Measurements from ENCODE around the gene TMCC3. TPM values are rescaled to one million over a fixed set of nuclear protein-coding genes. Genes with fewer than 3 reads are reported as not detected.

Gene TMCC3
- total RNA-seq, 1 donor from 2014 or later: 24.2 TPM

DNA sequence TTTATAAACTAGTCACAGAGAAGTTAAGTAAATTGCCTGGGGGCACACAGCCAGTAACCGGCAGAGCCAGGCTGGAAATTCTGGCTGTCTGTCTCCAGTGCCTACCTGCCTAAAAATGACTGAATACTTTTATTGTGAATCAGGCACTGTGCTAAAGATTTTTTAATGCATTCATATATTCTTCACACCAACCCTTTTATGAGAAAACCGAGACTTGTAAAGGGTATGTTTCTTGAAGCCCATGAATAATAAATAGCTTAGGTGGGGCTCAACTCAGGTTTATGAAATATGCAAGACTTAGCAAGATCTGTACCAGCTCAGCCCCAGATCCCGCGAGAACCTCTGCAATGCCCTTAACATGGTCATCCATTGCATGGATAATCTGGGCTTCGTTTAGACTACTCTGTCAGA is 60.8 kb downstream of the TMCC3 start:
- Mint-ChIP-seq H3K9me3 (no peaks in the 10 kb centered on the region), H3K36me3 (ENCODE audit: low read depth) (peaks cover 15% of the 10 kb centered on the region), H3K4me3 (no peak overlapping the region), H3K27ac (no peak overlapping the region), H3K27me3 (no peaks in the 10 kb centered on the region), H3K4me1 (peaks cover 19% of the 10 kb centered on the region)
- CTCF ChIA-PET: no interaction called here
- intact Hi-C loops (cut with micrococcal nuclease): no loop called here
- no peak for TF ChIP-seq CTCF (IDR thresholded peaks at IDR 0.05)
- ATAC-seq (ENCODE audit: low read depth): no peak
- no peak for DNase-seq
- POLR2A ChIA-PET: no interaction called here

GRCh38 chr12:94588346-94588745 is 62.0 kb downstream of the TMCC3 start:
- CTCF ChIA-PET: no interaction called here
- no peak for TF ChIP-seq CTCF (IDR thresholded peaks at IDR 0.05)
- Mint-ChIP-seq H3K4me1 (peaks cover 8% of the 10 kb centered on the region), H3K9me3 (no peaks in the 10 kb centered on the region), H3K4me3 (no peak overlapping the region), H3K27ac (no peak overlapping the region), H3K36me3 (ENCODE audit: low read depth) (peaks cover 15% of the 10 kb centered on the region), H3K27me3 (no peaks in the 10 kb centered on the region)
- DNase-seq (no peak), ATAC-seq (ENCODE audit: low read depth) (no peak)
- intact Hi-C loops (cut with micrococcal nuclease): no loop called here
- POLR2A ChIA-PET: no interaction called here

DNA sequence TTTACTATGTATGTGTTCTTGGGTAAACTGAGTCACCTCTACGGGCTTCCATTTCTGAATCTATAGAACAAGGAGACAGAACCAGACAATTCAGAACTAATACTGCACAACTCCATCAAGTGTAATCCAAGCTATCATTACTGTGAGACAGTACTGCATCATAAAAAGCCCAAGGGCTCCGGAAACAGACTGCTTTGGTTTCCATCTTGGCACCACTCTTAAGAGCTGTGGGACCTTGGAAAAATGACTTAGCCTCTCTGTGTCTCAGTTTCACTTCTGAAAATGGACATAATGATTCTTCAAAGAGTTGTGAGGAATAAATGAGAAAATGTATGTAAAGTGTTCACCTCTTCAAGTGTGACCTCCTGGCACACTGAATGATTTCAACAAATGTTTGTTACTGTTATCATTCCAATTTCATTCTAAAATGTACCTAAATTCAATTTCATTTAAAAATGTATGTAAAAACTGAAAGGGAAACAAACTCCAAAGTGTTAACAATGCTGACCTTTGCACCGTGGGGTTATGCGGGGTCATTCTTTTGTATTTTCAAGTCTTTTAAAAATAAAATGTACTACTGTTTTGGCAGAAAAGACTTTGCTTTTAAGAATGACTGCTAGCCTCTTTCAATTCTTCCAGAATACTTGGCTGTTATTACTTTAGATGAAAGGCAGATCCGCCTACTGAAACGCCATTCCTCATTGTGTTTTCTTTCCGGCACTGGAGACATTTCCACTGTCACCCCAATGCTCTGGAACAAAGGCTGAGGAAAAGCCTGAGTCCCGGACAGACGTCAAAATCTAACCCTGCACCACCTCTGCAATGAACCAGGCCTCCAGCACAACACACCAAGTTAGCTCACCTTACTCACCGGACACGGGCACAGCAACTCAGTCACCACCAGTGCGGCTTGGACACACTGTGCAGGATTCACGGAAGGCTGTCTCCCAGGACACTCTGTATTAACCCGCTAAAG is 62.8 kb downstream of the TMCC3 start:
- Mint-ChIP-seq H3K4me1 (peaks cover 4% of the 10 kb centered on the region), H3K36me3 (ENCODE audit: low read depth) (peaks cover 17% of the 10 kb centered on the region), H3K27me3 (no peaks in the 10 kb centered on the region), H3K27ac (no peak overlapping the region), H3K9me3 (no peaks in the 10 kb centered on the region), H3K4me3 (no peak overlapping the region)
- TF ChIP-seq CTCF (IDR thresholded peaks at IDR 0.05): no peak
- ATAC-seq (ENCODE audit: low read depth) (no peak), DNase-seq (no peak)
- intact Hi-C loops (cut with micrococcal nuclease): no loop called here
- ChIA-PET CTCF (no interaction called here), POLR2A (no interaction called here)

DNA sequence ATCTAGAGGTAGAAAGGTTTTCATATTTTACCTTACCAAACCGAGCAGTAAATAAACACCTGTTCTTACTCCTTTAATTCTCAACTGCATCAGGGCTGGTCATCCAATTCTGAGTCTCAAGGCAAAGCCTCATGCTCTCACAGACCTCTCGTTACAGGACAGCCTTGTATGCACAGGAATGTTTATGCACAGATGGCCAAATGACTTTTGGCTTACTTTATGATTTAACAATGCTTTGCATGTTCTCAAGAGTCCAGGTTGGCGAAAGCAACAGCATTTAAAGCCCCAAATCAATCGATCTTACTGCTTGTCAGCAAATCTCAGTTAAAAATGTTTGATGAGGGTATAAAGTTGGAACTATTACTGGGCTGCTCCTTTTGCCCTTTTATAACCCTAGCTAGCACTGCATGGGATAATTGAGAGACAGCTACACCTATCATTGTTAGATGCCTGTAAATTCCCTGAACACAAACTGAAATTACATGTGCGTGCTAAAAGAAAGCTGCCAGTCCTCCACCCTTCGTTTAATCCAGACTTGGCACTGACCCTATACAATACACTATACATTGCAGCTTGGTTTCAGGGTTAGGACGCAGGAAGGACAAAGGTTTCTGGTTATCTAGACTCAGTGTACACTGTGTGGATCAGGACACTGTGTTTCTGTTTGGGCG is 63.6 kb downstream of the TMCC3 start:
- H3K27ac Mint-ChIP-seq: no peak overlapping the region
- TF ChIP-seq CTCF (IDR thresholded peaks at IDR 0.05): no peak
- ChIA-PET CTCF (no interaction called here), POLR2A (no interaction called here)
- peaks cover 4% of the 10 kb centered on the region for H3K4me1 Mint-ChIP-seq
- intact Hi-C loops (cut with micrococcal nuclease): no loop called here
- H3K36me3 Mint-ChIP-seq (ENCODE audit: low read depth): peaks cover 26% of the 10 kb centered on the region
- no peak for ATAC-seq (ENCODE audit: low read depth)
- H3K4me3 Mint-ChIP-seq: no peak overlapping the region
- no peak for DNase-seq
- H3K9me3 Mint-ChIP-seq: no peaks in the 10 kb centered on the region
- no peaks in the 10 kb centered on the region for H3K27me3 Mint-ChIP-seq

DNA sequence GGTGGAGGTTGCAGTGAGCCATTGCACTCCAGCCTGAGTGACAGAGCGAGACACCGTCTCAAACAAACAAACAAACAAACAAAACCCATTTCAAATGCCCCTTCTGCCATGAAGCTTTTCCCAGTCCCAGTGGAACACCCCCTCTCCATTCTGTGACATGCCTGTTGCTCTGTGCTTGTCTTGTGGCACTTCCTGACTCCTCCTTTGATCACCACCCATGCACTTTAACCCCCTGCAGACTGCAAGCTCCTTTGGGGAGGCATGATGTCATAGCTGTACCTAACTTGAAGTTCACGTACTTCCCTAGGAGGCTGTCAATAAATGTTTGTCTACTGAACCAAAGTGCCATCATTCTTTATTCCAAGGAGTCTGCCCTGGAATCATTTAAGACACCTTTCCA is 64.7 kb downstream of the TMCC3 start:
- H3K27ac Mint-ChIP-seq: no peak overlapping the region
- no peaks in the 10 kb centered on the region for H3K27me3 Mint-ChIP-seq
- TF ChIP-seq CTCF (IDR thresholded peaks at IDR 0.05): no peak
- peaks cover 4% of the 10 kb centered on the region for H3K4me1 Mint-ChIP-seq
- no peaks in the 10 kb centered on the region for H3K9me3 Mint-ChIP-seq
- no peak overlapping the region for H3K4me3 Mint-ChIP-seq
- DNase-seq (no peak), ATAC-seq (ENCODE audit: low read depth) (no peak)
- ChIA-PET CTCF (no interaction called here), POLR2A (no interaction called here)
- peaks cover 31% of the 10 kb centered on the region for H3K36me3 Mint-ChIP-seq (ENCODE audit: low read depth)
- intact Hi-C loops (cut with micrococcal nuclease): no loop called here
